HG02571 (cell line): Measurements from ENCODE around the gene MLPH.
"Not testable (repeated sequence)": the region's sequence is repeated elsewhere in the genome, so short reads cannot be mapped to it uniquely, and the experiment has no call there.

ENCODE experiments used
- ATAC-seq: cut with Tn5 transposase; IDR thresholded peaks from one replicate; pipeline ENCODE4 v1.9.1; 2021; ENCODE audit warnings: mild to moderate bottlenecking, moderate library complexity; ENCODE audit not compliant: unreplicated experiment

MLPH gene

GRCh38 chr2:237581326-237581725 is 94.3 kb downstream of the MLPH start:
- no peak for ATAC-seq

GRCh38 chr2:237581751-237582746 is 95.0 kb downstream of the MLPH start:
- ATAC-seq: no peak

- ATAC-seq: no peak
Observed at GRCh38 chr2:237583385-237584295, 96.6 kb downstream of the MLPH start.

- ATAC-seq: no peak
Observed at GRCh38 chr2:237585590-237586221, 98.7 kb downstream of the MLPH start.

GRCh38 chr2:237588044-237588696 is 101.1 kb downstream of the MLPH start:
- ATAC-seq: no peak

DNA sequence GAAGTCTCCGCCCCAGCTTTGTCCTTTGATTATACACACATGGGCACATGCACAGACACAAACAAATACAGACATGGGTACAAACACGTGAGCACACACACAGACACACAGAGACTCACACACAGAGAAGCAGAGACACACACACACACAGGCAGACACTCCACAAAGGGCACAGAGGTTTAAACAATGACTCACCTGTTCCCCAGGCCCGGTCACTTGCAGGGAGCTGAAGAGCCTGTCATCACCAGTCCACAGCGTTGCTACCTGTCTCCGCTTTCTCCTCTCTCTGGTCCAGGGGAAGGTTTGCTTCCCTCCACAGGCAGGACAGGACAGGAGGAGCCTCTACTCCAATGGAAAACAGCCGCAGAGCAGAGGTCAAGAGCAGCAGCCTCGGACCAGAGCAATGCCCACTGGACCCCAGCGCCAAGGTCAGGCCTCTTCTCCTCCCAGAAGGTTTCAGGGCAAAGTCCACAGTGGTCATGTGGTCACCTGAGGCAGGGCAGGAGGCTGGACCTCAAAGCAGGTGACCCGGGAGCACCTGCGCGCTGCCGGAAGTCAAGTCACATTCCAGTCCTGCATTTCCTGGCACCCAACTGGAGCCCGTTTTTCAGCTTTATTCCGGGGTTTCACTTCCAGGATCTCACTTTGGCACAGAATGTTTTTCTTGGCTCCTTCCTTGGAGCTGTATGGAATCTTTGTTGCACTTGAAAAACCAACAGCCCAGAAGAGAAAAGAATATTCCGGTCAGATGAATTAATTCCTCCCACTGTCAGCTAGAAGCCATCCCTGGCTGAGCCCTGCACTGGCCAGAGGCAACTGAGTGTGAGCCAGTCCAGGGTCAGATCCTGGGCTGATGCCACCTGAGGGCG is 103.5 kb downstream of the MLPH start, which contains the start of gene RAB17:
RAB17 (minus strand) TSS at position 463 of the 869 bp plus-strand sequence. CDS start 4,580 bp downstream, outside the sequence.
- ATAC-seq: no peak

GRCh38 chr2:237591141-237591881 is 104.3 kb downstream of the MLPH start:
- ATAC-seq: no peak

GRCh38 chr2:237592425-237592980 is 105.5 kb downstream of the MLPH start:
- no peak for ATAC-seq

- no peak for ATAC-seq
Observed at GRCh38 chr2:237593036-237593435, 106.0 kb downstream of the MLPH start.

DNA sequence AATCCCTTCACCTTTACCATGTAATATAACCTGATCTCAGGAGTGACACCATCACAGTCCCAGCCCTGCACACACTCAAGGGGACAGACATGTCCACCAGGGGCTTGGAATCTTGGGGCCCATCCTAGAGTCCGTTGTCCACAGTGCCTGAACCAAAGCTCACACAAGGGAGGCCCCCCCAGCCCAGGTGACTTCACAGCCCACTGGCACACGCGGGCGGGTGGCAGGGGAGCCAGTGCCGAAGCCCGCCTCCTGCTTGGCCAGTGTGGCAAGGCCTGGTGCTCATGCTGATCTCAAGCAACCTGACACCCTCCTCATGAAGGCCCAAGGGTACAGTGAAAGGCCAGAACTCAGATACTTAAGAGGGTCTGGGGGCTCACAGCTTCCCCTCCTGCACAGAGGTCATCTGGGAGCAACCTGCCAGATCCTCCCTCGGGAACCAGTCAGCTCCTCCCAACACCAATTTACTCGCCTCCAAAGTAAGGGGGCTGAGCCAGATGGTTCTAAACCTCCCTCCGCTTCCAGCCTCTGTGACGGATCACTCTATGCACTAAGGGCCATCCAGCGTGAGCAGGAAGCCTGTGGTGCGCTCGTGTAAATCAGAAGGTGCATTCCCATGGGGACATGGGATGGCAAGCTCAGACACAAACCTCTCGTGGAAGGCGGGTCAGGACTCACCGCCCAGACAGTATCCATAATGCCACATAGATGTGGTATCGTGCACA is 106.7 kb downstream of the MLPH start:
- no peak for ATAC-seq

DNA sequence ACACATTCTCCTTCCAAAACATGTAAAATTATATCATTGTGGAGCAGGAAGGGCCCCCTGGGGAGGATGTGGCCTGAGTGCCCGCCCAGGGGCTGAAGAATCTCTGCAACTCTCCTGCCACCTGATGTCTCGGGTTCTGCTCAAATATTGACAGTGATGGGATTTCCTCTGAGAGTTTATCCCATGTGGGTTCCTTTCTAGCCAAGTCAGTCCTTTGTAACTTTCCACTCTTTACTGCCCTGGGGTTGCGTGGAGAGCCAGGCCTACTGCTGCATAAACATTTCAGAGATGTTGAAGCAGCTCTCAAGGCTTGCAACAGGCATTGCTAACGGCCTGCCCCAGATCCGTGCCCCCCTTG is 107.4 kb downstream of the MLPH start:
- no peak for ATAC-seq

GRCh38 chr2:237595829-237596519 is 108.9 kb downstream of the MLPH start:
- ATAC-seq: not testable (repeated sequence)

DNA sequence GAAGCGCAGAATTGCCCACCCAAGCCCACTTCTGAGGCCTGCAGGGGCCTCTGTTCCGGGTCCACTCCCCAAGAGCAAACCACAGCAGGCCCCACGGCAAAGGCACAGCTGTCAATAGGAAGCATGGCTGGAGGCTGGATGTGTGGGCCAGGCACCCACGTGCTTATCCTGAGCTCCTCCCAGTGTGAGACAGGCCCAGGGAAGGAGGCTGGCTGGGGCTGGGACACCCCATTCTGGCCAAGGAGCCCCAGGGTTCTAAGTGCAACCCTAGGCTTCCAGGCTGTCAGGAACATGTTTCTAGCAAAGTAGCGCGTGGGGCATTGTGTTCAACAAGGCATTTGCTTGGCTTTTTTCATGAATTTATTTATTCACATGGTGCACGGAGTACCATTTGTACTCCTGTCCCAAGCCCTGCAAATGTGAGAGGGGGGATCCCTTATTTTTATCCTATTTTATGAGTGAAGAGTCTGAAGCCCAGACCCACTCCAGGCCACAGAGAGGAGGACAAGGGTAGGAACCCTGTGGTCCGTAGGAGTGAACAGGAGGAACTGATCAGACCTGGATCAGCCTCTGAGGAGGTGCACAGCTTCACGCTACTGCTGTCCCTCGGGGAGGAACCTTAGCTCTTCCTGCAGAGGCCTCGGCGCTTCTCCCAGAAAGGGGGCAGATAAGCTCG is 109.6 kb downstream of the MLPH start:
- ATAC-seq: no peak

GRCh38 chr2:237597196-237598145 is 110.4 kb downstream of the MLPH start:
- no peak for ATAC-seq

DNA sequence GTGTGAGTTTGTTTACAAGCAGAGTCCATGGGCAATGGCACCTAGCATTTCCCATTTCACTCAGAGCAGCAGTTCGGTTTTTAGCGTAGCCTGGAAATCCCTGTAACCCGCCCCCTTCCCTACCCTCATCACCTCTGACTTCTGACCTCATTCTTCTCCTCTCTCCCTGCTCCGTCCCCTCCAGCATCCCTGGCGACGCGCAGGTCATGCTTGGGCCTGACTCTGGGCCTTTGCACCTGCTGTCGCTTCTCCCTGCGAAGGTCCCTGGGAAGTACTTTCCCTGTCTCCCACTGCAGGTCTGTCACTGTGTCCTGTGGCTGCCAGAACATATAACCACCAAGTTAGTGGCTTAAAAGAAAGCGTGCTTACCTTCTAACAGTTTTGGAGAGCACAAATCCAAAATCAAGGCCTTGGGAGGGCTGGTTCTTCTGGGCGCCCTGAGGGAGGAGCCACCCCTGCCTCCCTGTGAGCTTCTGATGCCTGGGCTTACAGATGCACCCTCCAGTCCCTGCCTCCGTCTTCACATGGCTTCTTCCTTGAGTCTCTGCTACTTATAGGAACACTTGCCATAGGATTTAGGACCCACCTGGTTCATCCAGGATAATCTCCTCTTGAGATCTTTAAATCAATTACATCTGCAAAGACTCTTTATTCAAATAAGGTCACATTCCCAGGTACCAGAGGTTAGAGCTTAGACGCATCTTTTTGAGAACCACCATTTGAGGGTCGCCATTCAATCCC is 111.6 kb downstream of the MLPH start:
- no peak for ATAC-seq
